ENCODE data around the gene SLC6A6. TPM values are rescaled to one million over a fixed set of nuclear protein-coding genes. Genes with fewer than 3 reads are reported as not detected.

SLC6A6 gene
- total RNA-seq, 1 donor from 2014 or later = 354 TPM

DNA sequence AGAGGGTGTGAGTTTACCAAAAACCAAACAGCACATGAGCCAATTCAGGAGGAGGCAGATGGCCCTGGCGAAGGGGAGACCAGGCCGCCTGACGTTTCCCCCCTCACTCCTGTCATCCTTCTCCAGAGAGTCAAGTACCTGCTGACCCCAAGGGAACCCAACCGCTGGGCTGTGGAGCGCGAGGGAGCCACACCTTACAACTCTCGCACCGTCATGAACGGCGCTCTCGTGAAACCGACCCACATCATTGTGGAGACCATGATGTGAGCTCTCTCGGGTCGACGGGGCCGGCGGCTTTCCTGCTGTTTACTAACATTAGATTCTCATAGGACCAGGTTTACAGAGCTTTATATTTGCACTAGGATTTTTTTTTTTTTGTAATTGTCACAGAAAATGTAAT is 82.3 kb downstream of the SLC6A6 start:
- no peak for DNase-seq (ENCODE audit: low read depth)

DNA sequence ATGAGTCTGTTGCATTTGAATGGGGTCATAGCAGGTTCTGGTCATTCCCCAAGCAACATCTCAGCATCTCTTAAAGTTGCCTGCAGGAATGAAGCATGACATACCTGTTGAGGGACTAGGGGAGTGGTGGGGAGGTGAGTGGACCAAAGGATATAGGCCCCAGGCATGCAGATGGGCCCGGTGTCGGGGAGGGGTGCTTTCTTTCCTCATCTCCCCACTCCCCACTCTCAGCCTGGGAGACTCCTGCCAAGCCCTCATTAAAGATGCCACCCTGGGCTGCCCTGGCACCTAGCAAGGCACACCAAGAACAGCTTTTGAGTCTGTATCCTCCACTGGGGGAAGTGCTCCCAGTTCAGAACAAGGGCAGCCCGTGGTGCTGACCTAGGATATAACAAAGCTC is 83.6 kb downstream of the SLC6A6 start:
- DNase-seq (ENCODE audit: low read depth) = no peak

DNA sequence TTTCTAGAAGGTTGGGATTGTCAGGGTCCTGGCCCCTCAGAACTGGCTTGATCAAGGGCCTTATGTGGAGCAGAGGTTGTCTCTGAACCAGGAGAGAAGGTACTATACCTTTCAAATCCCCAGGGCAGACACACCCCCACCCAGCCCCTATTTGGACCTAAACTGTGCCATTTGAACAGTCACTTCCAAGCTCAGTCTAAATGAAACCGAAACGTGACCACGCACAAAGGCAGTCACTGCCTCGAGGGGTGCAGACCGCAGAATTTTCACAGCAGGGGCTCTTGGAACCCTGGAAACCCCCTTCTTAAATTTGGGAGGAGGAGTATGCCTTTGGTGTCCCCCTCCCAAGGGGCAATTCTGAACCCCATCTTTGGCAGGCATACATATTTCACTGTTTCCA is 84.1 kb downstream of the SLC6A6 start:
- DNase-seq (ENCODE audit: low read depth) = no peak

DNA sequence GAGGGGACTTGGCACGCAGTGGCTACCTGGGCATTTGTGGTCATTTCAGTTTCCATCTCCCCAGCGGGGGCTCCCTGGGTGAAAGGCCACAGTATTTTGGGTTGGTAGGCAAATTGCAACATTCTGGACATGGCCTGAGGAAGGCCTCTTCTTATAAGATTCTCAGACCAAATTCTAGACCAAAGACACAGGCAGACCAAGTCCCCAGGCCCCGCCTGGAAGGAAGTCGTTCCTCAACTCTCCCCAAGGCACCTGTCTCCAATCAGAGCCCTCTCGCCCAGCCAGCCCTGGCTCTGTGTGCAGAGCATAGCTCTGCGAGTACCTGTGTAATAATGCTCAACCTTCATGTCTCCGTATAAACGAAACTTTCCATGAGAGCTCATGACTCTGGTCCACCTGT is 84.7 kb downstream of the SLC6A6 start:
- no peak for DNase-seq (ENCODE audit: low read depth)

DNA sequence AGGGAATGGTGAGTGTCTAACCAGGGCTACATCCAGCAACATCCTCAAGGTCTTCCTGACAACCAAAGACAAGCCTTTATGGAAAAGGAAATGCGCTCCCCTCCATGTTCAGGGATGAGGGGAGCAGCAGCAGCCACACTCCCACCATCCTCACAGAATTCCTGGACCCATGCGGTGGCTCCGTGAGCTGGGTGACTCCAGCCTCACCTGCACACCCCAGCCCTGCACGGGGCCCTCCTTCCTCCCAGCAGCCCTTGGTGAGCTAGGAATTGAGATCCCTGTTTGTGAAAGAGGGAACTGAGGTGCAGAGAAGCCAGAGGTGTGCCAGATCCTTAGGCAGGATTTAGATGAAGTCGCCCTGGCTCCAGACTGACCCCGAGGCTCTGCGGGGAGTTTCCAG is 85.4 kb downstream of the SLC6A6 start:
- no peak for DNase-seq (ENCODE audit: low read depth)

DNA sequence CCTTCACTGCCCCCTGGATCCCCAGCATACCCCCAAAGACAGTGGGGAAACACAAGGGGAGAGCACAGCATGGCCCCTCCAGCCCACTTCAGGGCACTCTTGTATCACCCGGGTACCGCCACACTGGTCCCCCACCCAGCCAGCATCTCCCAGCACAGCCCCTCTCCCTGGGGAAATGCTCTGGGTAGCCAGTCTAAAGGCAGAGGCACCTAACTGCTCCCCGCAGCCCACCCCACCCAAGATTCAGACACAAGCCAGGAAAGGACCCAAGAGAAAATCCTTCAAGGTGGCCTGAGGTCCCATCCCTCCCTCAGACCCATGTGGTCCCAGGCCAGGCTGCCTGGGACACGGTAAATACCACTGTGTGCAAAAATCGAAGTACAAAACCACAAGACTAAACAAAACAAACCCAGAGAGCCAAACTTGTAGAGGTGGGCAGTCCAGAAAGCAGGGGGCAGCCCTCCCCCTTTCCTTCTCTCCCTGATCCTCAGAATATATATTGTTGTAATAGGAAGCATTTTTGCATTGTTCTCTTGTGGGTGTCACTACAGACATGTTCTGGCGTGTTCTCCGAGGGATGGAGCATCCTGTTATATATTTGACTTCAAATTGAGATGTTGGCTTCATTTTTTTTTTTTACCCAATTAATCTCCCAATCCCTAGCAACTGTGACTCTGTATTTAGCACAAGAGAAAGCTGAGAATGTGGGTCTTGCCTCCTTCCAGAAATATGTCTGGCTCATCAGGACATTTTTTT is 86.1 kb downstream of the SLC6A6 start:
- DNase-seq (ENCODE audit: low read depth) = no peak

DNA sequence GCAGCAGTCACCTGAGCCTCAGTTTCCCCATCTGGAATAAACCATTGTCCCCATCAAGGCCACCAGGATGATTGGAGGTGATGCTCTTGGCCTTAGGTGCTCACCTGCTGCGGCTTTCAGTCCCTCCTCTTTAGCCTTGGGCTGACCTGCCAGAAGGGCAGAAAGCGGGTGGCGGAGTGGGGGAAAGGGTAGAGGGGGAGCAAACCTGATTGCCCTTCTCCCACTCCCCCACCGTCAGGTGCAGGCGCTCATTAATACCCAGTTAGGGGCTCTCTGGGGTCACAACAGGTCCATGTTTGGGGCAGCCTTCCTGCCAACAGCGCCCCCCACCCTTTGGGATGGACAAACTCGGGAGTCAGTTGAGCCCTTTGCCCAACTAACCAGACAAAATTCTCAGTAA is 87.2 kb downstream of the SLC6A6 start:
- no peak for DNase-seq (ENCODE audit: low read depth)

DNA sequence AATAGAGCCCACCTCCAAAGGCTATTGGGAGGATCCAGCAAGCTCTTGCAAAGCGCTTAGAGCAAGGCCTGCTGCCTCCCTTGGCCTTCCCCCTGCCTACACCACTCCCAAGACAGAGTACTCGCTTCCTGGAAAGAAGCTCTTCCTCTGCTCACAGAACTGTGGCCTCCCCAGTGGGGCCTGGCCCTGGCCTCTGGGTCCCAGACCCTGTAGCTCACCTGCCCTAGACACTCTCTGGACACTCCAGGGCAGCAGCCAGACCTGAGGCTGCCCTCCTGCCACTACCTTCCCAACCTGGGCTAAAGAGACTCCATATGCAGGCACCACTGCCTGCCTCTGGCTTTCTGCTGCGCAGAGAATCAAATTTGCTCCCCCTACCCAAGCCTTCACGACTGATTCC is 87.8 kb downstream of the SLC6A6 start:
- no peak for DNase-seq (ENCODE audit: low read depth)

DNA sequence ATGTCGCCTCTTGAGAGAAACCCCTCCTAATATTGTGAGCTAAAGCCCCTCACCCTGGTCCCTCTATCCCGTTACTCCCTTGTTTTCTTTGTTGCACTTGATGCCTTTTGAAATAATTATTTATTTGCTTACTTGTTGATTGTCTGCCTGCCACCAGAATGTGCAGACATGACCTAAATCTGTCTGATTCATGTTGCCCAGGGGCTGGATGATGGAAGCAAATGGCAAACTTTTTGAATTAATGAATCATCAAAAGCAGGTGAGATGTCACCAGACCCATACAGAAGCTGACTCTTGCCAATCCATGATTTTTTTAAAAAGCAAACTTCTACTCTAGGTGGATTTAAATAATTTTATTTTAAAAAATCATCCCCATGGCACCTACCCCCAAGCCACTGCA is 88.4 kb downstream of the SLC6A6 start:
- DNase-seq (ENCODE audit: low read depth) = peak; percentile 58

DNA sequence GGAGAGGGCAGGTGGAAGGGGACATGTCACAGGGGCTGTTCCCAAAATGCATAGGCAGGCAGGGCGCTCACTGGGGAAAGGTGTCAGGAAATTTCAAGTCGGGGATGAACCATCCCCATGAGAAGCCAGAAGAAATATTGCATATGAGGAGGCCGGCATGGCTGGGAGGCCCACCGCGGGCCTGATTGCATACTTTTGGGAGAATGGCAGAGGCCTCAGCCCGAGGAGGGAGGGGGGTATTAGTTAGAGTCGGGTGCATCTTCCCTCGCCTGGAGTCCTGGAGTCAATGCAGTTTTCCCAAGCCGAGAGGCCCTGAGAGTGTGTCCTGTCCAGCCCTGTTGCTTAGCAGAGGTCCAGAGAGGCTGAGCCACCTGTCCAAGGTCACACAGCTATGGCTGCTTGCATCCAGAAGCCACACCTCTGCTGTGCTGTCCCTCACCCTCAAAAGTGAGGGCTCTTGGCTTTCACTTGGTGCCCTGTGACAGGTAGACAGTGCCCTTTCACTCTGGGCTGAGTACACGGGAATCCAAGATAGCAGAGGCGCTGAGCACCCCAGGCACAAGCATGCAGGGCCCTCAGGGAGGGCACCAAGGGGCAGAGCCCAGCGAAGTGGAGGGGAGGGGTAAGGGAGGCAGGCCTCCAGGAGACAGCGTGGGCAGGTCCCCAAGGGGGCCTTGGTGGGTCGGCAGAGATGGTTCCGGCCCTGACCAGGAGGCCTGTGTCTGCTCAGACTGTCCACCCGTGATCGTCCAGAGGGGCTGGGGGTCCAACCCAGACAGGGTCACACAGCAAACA is 89.2 kb downstream of the SLC6A6 start:
- peak; percentile 45 for DNase-seq (ENCODE audit: low read depth)

DNA sequence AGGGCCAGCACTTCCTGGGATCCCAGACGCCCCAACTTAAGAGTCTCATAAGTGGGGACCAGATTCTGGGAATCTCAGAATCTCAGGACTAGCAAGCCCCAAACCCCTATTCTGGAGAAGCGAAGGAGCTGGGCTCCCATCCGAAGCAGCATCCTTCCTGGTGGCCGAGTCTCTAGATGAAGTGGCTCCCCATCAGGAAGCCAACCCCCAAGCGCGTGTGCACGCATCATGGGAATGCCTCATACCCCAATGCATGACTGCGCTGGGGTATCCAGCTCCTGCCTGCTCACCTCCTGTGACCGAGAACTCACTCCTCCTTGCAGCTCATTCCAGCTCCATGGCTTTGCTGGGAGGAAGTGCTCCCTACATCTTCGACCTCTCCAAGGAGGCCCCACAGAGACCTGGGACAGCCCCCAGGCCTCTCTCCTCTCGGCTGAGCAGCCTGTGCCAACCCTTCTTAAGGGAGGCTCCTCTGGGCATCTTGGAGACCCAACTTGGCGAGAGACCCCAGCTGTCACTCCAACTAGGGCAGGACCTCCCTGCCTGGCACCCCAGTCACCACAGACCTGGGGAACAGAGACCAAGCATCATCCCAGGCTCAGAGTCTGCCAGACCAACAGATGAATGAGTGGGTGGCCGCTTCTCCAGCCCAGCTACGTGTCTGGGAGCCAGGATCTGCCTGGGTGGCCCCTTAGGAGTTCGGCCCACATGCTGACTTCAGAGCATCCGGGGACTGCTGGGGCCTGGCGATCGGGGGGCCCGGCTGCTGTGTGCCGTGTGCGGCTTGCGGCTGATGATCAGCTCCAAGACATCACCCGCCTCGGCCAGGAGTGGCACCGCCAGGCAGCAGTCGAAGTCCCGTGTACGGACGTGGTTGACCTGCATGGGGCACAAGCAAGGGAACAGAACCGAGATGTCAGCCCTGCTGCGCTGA is 90.8 kb downstream of the SLC6A6 start:
- DNase-seq (ENCODE audit: low read depth) = no peak

DNA sequence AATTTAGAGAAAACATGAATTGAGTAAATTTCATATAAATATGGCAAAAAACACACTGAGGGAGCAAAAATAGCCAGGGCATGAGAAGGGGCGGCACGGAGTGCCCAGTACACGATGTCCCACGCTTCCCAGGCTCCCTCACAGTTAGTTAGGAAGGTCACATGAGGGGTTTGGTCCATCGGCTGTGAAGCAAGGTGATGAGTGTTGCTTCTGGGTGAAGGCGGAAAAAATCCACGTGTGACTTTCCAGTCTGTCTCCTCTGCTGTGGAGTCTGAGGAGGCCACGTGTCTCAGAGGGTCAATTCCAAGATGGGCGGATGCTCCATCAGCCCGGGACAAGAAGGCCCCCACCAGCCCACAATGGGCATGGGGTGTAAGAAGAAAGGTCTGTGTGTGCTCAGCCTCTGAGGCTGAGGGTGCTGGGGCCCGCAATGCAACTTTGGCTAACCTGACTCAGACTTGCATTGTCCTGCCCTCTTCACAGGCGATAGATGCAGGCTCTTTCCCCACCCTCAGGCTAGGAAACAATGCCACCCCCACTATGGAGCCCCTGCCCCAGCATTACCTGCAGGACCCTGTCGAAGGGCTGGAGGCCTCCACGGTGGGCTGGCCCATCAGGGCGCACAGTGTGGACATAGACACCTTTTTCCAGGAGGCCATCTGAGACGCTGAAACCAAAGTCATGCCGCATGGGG is 92.0 kb downstream of the SLC6A6 start:
- no peak for DNase-seq (ENCODE audit: low read depth)

DNA sequence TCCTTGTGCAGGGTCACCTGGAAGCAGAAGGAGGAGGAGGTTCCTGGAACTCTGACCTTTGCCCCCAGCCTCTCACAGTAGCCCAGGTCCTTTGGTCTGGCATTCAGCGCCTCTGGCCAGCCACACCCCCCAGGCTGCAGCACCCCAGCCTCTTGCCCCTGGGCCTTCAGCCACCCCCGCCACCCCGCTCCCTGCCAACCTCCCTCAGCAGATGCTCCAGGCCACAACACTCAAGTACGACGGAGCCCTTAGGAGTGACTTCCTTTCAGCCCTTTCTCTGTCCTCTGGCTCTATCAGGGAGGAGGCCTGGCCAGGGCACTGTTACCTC is 92.5 kb downstream of the SLC6A6 start:
- DNase-seq (ENCODE audit: low read depth) = no peak

DNA sequence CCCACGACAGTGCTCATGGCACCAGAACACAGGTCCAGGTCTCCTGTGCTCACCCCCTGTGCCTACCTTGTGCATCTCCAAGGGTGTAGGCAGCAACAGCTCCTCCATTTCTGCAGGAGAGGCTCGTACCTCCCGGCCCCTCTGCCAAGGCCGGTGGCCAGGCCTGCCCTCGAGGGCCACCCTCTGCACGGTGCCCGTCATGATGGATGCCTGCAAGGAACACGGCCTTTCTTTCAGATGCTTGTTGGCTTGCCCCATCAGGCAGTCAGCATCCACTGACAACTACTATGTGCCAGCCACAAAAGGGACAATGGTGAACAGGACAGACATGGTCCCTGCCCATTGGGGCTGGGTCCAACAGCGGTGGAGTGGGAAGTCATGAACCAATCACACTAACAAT is 93.9 kb downstream of the SLC6A6 start:
- DNase-seq (ENCODE audit: low read depth) = no peak

DNA sequence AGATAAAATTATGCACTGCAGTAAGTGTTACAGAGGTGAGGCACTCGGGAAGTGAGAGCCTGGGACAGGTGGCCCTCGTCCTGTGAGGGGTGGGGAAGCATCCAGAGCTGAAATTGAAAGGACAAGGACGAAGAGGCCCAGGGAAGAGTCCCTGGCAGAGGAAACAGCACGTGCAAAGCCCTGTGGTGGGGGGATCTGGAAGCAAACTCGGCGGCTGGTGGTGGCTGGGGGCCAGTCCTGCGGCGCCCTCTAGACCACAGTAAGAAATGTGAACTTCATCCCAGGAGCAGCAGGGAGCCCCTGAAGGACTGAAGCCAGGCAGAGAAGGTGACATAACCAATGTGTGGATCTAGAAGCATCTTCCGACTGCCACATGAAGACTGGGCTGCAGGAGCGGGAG is 94.9 kb downstream of the SLC6A6 start:
- no peak for DNase-seq (ENCODE audit: low read depth)

DNA sequence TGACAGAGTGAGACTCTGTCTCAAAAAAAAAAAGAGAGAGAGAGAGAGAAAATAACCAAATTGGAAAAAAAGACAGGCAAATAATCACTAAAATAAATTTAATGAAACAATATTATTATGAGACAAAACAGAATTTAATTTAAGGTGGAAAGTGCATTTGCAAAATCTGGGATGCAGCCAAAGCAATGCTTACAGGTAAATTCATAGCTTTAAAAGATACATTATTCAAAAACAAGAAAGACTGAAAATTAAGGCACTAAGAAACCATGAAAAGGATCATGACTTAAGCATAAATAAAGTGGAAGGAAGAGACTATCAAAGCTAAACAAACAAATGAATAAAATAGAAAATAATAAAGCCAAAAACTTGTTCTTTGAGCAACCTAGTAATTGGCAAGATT is 100.1 kb downstream of the SLC6A6 start:
- no peak for DNase-seq (ENCODE audit: low read depth)

DNA sequence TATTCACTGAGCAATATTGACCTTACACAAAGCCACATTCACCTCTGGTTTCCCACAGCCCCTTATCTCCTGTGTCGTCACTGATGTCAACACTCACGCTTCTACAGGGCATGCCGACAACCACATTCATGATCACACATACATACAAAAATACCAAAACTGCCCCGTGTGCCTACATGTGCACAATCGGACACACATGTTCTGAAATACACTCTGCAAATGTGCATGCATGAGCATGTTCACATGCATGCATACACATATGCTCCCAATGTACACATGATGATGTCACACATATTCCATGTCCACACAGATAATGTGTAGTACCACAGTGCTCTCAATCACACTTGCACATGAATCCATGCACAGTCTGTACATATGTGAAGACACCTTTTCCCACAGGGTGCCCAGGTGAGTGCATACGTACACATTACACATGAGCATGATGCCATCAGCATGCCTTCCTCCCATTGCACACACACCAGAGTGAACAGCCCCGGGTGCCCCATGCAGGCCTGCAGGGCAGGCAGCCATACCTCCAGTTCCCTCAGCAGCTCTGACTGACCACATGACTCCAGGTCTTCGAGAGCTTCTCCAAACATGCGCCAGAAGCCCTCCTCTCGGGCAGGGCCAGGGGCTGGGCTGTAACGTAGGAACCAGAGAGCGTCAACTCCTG is 100.8 kb downstream of the SLC6A6 start:
- DNase-seq (ENCODE audit: low read depth) = no peak

DNA sequence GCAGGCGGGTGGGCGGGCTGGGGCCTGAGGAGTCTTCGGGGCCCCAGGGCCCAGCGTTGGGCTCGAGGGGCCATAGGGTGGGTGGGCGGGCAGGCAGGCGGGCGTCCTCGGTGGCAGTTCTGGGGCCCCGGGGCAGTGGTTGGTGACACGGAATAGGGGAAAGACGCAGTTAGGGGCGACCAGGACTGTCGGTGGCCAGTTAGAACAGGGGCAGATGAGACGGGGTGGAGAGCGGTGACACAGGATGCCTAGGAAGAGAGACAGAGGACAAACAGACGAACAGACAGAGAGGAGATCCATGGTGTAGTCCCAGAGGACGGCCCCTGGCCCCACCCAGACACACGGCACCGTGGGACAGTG is 101.3 kb downstream of the SLC6A6 start:
- DNase-seq (ENCODE audit: low read depth) = no peak

DNA sequence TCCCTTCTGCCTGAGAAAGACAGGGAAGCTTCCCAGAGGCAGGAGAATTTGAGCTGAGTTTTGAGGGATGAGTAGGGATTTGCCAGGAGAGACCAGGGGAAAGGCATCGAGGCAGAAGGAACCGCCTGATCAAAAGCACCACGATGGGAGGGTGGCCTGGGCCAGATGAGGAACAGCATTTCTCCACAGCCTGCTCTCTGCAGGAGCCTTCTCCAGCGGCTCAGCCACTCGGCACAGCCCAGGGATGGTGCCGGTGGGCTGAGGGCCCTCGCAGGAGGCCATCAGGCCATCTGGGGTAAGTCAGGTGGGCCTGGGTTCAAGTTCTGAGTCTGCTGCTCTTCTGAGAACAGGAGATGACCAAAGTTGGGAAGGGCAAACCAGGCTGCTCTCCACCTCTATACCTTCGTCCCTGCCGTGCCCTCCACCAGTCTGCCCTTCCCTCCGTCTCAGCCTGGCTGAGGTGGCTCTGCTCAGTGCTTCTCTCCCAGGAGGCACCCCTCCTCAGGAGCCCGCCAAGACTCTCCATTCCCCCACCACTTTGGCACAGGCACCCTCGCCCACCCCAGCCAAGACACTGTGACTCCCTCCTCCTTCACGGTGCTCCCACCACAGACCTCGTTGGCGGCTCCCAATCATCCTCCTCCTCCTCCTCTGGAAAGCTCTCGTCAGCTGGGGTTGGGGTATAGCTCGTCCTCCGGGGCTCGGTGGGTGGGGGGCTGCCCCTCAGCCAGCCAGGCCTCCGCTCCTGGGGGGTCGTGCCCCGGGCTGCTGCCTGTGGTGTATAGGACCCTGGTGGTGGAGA is 102.8 kb downstream of the SLC6A6 start:
- DNase-seq (ENCODE audit: low read depth) = no peak

DNA sequence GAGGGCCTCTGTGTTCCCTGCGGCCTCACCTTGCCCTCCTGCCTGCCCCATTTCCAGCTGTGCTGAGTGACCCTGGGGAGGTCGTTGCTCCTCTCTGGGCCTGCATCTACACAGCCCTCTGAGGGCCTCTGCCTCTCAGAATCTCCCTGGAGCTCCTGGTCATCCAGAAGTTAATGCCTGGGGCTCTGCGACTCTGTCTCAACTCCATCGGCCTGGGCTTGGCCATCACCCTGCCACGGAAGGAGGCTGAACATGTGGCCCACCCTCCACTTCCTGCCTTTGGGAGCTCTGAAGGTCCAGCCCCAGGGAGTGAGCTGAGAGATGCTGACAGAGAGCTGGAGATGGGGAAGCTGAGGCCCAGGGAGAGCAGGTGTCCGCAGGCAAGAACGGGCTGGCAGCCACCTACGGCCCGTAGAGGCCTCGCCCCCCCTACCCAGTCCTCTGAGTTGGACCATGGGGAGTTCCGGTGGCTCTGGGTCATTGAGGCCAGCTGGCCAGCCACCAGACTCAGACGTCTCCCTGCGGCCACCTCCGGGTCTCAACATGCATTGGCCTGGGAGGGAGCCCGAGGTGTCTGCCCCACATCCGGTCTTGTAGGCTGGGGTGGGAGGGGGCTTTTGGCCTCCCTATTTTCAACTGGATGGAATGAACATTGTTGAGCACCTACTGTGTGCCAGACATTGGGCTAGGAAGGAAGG is 103.5 kb downstream of the SLC6A6 start:
- DNase-seq (ENCODE audit: low read depth) = no peak

Data from renal cortical epithelial cell (primary cell).